ENCODE data around the gene ARHGAP42.

ARHGAP42 gene

GRCh38 chr11:100801225-100801999 is 114.3 kb downstream of the ARHGAP42 start:
- no peak for DNase-seq (ENCODE audit: extremely low spot score)
- ChIA-PET POLR2A (no interaction called here), CTCF (interaction anchor here (1.4 kb wide), 1 partner anchor 10 kb away, joined by 4 read pairs; no protein-coding TSS in a partner anchor)
- TF ChIP-seq, protein P1, sequence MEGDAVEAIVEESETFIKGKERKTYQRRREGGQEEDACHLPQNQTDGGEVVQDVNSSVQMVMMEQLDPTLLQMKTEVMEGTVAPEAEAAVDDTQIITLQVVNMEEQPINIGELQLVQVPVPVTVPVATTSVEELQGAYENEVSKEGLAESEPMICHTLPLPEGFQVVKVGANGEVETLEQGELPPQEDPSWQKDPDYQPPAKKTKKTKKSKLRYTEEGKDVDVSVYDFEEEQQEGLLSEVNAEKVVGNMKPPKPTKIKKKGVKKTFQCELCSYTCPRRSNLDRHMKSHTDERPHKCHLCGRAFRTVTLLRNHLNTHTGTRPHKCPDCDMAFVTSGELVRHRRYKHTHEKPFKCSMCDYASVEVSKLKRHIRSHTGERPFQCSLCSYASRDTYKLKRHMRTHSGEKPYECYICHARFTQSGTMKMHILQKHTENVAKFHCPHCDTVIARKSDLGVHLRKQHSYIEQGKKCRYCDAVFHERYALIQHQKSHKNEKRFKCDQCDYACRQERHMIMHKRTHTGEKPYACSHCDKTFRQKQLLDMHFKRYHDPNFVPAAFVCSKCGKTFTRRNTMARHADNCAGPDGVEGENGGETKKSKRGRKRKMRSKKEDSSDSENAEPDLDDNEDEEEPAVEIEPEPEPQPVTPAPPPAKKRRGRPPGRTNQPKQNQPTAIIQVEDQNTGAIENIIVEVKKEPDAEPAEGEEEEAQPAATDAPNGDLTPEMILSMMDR (IDR thresholded peaks at IDR 0.05; ENCODE audit: control extremely low read depth, extremely low read depth, low read depth, missing control alignments) = no peak

GRCh38 chr11:100805506-100806199 is 118.6 kb downstream of the ARHGAP42 start:
- ChIA-PET CTCF (no interaction called here), POLR2A (no interaction called here)
- TF ChIP-seq, protein P1 (IDR thresholded peaks at IDR 0.05; ENCODE audit: control extremely low read depth, extremely low read depth, low read depth, missing control alignments) = no peak
- no peak for DNase-seq (ENCODE audit: extremely low spot score)

GRCh38 chr11:100806296-100806695 is 119.2 kb downstream of the ARHGAP42 start:
- DNase-seq (ENCODE audit: extremely low spot score) = no peak
- TF ChIP-seq, protein P1 (IDR thresholded peaks at IDR 0.05; ENCODE audit: control extremely low read depth, extremely low read depth, low read depth, missing control alignments) = no peak
- POLR2A ChIA-PET = no interaction called here
- CTCF ChIA-PET = no interaction called here

DNA sequence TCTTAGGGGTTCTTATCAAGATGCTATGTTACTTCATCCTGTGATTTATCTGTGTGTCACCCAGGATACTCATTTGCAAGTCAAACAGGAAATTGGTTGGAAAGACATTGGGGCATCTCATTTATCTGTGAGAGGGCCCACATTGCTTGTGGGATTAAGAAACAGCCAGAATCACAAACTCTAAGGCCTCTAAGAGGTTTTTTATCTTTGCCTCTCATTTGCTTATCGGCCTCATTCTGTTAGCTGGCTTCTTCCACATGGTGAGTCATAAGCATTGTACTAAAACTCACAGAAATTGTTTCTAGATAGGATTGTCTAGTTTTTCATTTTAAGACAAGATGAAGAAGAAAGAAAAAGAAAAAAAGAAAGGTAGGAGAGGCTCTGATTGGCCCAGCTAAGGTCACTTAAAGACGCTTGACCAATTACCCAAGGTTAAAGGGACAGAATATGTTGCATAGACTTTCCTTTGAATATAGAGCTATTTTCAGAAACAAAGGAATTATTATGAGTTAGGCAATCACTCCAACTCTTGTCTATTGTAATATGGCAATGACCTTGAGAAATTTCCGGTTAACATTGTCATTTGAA is 121.9 kb downstream of the ARHGAP42 start:
- POLR2A ChIA-PET = no interaction called here
- TF ChIP-seq, protein P1 (IDR thresholded peaks at IDR 0.05; ENCODE audit: control extremely low read depth, extremely low read depth, low read depth, missing control alignments) = no peak
- no peak for DNase-seq (ENCODE audit: extremely low spot score)
- CTCF ChIA-PET = no interaction called here

DNA sequence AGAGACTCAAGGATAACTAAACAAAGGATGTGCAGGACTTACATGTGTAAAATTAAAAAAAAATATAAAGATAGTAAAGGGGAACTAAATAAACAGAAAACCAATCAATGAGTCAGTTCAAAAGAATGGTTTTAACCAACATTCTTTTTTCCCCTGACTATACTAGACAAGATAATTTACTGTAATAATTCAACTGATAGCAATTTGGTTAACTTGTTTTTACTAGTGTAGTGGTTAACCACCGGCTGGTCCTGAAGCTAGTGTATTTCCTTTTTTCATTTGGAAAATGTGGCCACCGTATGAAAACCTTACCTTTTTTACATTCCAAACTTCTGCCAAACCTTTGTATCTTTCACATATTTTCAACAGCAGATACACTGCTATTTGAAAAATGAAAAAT is 123.1 kb downstream of the ARHGAP42 start:
- ChIA-PET CTCF (no interaction called here), POLR2A (no interaction called here)
- TF ChIP-seq, protein P1 (IDR thresholded peaks at IDR 0.05; ENCODE audit: control extremely low read depth, extremely low read depth, low read depth, missing control alignments) = no peak
- DNase-seq (ENCODE audit: extremely low spot score) = no peak

- CTCF ChIA-PET = no interaction called here
- TF ChIP-seq, protein P1 (IDR thresholded peaks at IDR 0.05; ENCODE audit: control extremely low read depth, extremely low read depth, low read depth, missing control alignments) = no peak
- POLR2A ChIA-PET = no interaction called here
- no peak for DNase-seq (ENCODE audit: extremely low spot score)
Measured at GRCh38 chr11:100810666-100811065, 123.6 kb downstream of the ARHGAP42 start.
